ENCODE data around the gene PLOD3.

PLOD3 gene

GRCh38 chr7:101164071-101164840 is 53.1 kb downstream of the PLOD3 start:
- no peak for DNase-seq

- DNase-seq: peak; percentile 61
Observed at GRCh38 chr7:101163279-101164070, 53.9 kb downstream of the PLOD3 start.

GRCh38 chr7:101162551-101163278 is 54.7 kb downstream of the PLOD3 start:
- DNase-seq: peak; percentile 56

DNA sequence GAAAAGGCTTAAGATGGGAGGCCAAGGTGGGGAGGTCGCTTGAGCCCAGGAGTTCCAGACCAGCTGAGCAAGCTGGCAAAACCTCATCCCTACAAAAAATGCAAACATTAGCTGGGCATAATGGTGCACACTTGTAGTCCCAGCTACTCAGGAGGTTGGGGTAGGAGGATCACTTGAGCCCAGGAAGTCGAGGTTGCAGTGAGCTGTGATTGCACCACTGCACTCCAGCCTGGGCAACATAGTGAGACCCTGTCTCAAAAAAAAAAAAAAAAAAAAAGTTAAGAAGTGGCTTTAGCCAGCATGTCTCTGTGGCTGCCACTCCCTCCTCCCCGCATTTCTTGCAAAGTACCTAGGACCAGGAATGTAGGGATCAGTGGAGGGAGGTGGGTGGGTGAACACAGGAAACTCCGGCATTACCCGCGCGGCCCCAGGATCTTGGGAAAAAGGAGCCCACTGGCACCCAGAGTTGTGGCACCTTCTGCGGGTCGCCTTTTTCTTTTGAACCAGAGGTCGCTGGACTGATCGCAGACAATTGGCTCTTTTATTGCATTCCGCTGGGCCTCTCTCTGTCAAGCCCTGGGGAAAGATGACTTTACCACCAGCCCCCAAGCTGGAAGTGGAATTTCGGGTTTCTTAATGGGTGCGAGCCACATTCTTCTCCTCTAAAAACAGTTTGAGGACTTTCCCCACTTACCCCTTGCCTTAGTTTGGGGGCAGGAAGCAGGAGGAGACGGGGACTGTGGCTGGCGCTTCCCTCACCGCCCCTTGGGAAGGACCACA is 55.5 kb downstream of the PLOD3 start:
- DNase-seq: no peak

DNA sequence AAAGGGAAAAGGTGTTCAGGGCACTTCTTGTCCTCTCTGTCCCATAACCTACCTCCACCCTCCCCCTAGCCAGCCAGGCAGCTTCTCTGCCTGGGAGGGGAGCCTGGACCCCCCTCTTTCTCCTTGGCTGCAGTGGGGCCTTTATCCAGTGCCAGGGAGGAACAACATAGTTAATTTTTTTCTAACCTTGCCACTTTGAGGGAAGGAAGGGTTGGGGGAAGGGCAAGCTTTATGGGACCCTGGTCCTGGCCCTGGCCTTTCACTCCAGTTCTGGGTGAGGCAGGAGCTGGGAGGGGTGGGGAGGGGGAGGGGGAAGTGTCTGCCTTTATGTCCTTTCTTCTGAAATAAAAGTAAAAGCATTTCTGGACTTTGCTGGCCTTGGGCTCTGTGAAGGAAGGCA is 56.5 kb downstream of the PLOD3 start:
- DNase-seq: no peak

DNA sequence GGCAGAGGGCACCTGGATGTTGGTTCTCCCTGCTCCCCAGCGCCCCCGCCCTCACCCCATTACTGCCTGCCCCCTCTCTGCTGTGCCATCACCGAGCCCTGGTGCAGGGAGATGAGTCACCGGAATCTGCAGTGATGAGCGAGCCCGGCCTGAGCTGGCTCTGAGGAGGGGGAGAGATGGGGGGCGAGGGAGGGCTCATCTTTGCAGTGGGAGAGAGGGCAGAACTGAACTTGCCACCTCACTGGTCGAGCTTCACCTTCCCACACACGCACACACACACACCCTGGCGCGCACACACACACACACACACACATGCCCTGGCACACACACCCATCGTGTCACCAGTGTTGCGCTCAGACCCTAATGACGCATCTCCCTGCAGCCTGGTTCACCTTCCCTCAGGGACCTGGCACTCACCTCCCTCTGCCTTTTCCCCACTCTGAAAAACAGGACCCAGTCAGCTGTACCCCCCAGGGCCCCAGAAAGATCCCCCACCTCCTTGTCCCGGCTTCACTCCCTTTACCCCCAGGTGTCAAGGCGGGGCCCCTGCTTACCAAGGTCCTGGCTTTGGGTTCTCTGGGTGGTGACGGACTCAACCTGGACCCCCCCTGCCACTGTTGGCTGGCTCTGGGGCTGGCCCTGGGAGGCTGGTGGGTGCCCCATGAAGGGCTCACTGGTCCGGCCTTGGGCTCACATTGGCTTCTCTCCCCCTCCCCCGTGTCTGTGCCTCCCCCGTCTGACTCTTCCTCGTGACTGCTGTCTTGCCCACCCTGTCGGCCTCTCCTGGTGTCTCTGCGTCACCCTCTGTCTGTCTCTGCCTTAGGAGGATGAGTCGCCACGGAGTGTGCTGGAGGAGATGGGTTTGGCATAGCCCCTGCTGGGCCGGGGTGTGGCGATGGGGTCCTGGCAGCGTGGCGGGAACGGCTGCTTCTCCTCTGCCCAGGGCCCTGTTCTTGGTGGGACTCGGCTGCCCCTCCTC is 57.4 kb downstream of the PLOD3 start:
- DNase-seq: no peak

- no peak for DNase-seq
Observed at GRCh38 chr7:101156866-101157589, 60.4 kb downstream of the PLOD3 start.

DNA sequence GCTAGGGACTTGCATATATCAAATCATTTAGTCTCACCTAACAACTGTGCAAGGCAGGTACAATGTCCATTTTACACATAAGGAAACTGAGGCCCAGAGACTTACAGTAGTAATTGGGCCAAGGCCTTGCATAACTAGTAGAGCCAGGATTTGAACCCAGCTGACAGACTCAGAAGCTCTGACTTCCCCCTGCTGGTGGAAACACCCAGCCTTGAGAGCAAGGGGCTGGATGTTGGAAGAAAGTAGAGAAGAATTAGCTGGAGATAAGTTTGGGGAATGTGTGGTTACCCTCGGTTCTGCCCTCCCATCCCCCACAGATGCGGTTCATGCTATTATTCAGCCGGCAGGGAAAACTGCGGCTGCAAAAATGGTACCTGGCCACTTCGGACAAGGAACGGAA is 61.1 kb downstream of the PLOD3 start:
- no peak for DNase-seq

Measured in activated CD4-positive, alpha-beta T cell treated with anti-CD3 and anti-CD28 coated beads, Interleukin-2, Interleukin-6, amounts not matched to agents 100 ng/mL and 50 ng/mL, durations not matched to agents 16 hours and 8 hours (primary cell).